ENCODE results near the gene DSCAML1. TPM values are rescaled to one million over a fixed set of nuclear protein-coding genes. Genes with fewer than 3 reads are reported as not detected.

DSCAML1 gene
- total RNA-seq, 2 donors from 2014 or later = 0.67 to 1.3 TPM

DNA sequence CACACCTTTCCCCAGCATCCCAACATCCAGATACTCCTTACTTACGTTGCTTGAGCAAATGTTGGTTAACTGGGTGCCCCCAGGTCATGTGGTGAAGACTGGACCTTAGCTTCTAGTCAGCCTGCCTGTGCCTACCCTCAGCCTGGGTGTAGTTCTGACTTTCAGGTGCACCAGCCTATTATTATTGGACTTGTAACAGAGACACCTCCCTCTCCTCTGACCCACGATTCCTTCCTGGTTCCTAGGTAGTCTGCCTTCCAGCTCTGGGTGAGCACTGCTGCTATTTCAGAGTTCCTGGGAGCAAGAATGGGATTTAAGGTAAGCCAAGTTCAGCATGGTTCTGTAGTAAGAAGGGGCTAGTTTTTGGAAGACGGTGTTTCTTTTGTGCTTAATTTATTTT lies 138.2 kb downstream of the DSCAML1 start:
- no peak for DNase-seq (ENCODE audit: low spot score)
- no peak for TF ChIP-seq CTCF (IDR thresholded peaks at IDR 0.05)

DNA sequence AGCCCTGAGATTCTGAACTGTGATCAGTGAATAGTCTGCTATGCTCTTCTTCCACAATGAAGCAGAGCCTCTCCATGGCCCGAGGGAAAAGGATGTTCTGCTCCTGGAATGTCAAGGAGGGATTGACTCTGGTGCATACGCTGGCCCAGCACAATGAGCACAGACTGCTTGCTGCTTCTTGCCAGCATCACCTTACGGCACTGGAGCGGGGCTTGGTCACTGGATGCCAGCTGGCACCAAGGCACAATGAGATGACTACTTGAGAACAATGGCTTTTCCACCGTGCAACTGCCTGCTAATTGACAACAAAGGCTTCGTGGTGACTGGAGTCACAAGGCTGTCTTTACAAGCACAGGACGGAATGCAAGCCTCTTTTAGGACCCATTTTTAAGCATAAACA lies 139.2 kb downstream of the DSCAML1 start:
- no peak for DNase-seq (ENCODE audit: low spot score)
- Histone ChIP-seq H3K27me3 (no peaks in the 10 kb centered on the region), H3K36me3 (no peaks in the 10 kb centered on the region), H3K4me1 (peaks cover 0 to 4% of the 10 kb centered on the region in 2 donors), H3K4me3 (no peak overlapping the region), H3K9me3 (no peaks in the 10 kb centered on the region), H3K27ac (no peak overlapping the region)
- no peak for TF ChIP-seq CTCF (IDR thresholded peaks at IDR 0.05)

More for the DNA sequence above, 138.2 kb downstream of the DSCAML1 start:
- no peak overlapping the region for H3K4me3 ChIP-seq
- H3K36me3 ChIP-seq = no peaks in the 10 kb centered on the region
- H3K27ac ChIP-seq = no peak overlapping the region
- no peaks in the 10 kb centered on the region for H3K27me3 ChIP-seq
- H3K9me3 ChIP-seq = no peaks in the 10 kb centered on the region
- H3K4me1 ChIP-seq = peaks cover 0 to 7% of the 10 kb centered on the region in 2 donors

DNA sequence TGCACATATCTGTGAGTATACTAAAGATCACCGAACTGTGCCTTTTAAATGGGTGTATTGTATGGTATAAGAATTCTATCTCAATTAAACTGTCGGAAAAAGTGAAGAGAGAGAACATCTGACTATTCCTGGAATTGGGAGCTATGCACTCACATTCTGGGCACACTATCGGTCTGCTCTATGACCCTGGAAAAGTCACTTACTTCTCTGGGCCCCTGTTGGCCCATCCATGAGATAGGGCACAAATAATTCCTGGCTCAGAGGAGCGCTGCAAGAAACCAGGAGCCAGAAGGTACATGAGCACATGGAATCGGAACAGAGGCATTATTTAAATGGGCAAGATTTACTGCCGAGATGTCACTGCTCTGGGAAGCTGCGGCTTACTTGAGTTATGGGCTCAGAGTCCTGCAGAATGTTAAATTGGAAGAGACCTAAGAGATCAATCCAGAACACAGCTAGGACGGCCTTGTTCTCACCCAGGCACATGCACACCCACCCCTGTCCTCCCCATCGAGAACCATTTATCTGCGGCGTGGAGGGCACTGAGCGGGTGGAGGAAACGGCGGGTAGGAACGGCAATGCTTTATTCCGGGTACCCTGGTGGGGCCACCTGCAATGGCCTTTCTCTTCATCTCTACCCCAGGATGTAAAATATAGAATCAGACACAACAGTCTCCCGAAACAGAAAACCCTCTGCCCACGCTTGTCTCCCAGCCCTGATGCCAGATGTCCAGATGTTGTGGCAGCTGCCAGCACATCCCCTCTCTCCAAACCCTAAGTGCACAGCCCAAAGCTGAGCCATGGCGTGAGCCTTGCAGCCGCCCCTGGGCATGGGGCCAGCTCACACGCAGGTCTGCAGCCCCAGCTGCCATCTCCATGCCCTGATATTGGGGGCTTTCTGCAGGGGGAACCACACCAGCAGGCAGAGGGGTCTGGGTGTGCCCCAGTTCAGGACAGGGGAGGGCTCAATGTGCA lies 142.4 kb downstream of the DSCAML1 start:
- Histone ChIP-seq H3K27me3 (no peaks in the 10 kb centered on the region), H3K36me3 (no peaks in the 10 kb centered on the region), H3K4me3 (no peak overlapping the region), H3K4me1 (peaks cover 0 to 4% of the 10 kb centered on the region in 2 donors), H3K9me3 (no peaks in the 10 kb centered on the region), H3K27ac (no peak overlapping the region)
- DNase-seq (ENCODE audit: low spot score) = no peak
- no peak for TF ChIP-seq CTCF (IDR thresholded peaks at IDR 0.05)

GRCh38 chr11:117652521-117652920 lies 144.5 kb downstream of the DSCAML1 start:
- H3K36me3 ChIP-seq = no peaks in the 10 kb centered on the region
- no peak overlapping the region for H3K4me3 ChIP-seq
- H3K9me3 ChIP-seq = no peaks in the 10 kb centered on the region
- no peak for DNase-seq (ENCODE audit: low spot score)
- no peak overlapping the region for H3K27ac ChIP-seq
- no peak for TF ChIP-seq CTCF (IDR thresholded peaks at IDR 0.05)
- H3K27me3 ChIP-seq = no peaks in the 10 kb centered on the region
- H3K4me1 ChIP-seq = peaks cover 0 to 4% of the 10 kb centered on the region in 2 donors

GRCh38 chr11:117649296-117650055 lies 147.5 kb downstream of the DSCAML1 start:
- Histone ChIP-seq H3K27me3 (no peaks in the 10 kb centered on the region), H3K9me3 (no peaks in the 10 kb centered on the region), H3K4me3 (no peak overlapping the region), H3K36me3 (no peaks in the 10 kb centered on the region), H3K27ac (no peak overlapping the region), H3K4me1 (no peaks in the 10 kb centered on the region)
- no peak for TF ChIP-seq CTCF (IDR thresholded peaks at IDR 0.05)
- DNase-seq (ENCODE audit: low spot score) = no peak

Data from right atrium auricular region (tissue), 2 donors.